HG03520 (cell line): Measurements from ENCODE around the gene SURF2.
A peak's percentile ranks its signal among the peaks of the same experiment; 100 is the strongest.

ENCODE experiments used
- ATAC-seq: cut with Tn5 transposase; IDR thresholded peaks from one replicate; pipeline ENCODE4 v1.9.1; 2021; ENCODE audit warnings: mild to moderate bottlenecking, moderate library complexity; ENCODE audit not compliant: unreplicated experiment

The SURF2 gene

GRCh38 chr9:133396952-133397351, 40.6 kb downstream of the SURF2 start:
- ATAC-seq = no peak

- no peak for ATAC-seq
Observed at GRCh38 chr9:133397370-133397769, 41.0 kb downstream of the SURF2 start.

GRCh38 chr9:133397895-133398294, 41.5 kb downstream of the SURF2 start:
- ATAC-seq = no peak

GRCh38 chr9:133400292-133400691, 43.9 kb downstream of the SURF2 start:
- ATAC-seq = no peak

GRCh38 chr9:133401588-133401987, 45.2 kb downstream of the SURF2 start:
- no peak for ATAC-seq

- no peak for ATAC-seq
Observed at GRCh38 chr9:133402689-133403088, 46.3 kb downstream of the SURF2 start.

- ATAC-seq = no peak
Observed at GRCh38 chr9:133403766-133404453, 47.6 kb downstream of the SURF2 start.

- no peak for ATAC-seq
Observed at GRCh38 chr9:133404454-133405002, 48.2 kb downstream of the SURF2 start.

GRCh38 chr9:133405508-133406438, 49.4 kb downstream of the SURF2 start:
- no peak for ATAC-seq

GRCh38 chr9:133406480-133407307, 50.3 kb downstream of the SURF2 start:
- peak; percentile 69 for ATAC-seq

GRCh38 chr9:133408042-133408441, 51.7 kb downstream of the SURF2 start:
- no peak for ATAC-seq
